Activated CD4-positive, alpha-beta T cell treated with anti-CD3 and anti-CD28 coated beads, Interleukin-2, amount 50 U/mL, for 4 hours (primary cell): ENCODE measurements around the gene TELO2.
"Not testable (repeated sequence)": the region's sequence is repeated elsewhere in the genome, so short reads cannot be mapped to it uniquely, and the experiment has no call there.

Experiments
- DNase-seq, 2 experiments: peaks; one replicate each; pipeline ENCODE4 v3.0.0-alpha.2; 2020

TELO2 gene

GRCh38 chr16:1458336-1458976 lies 34.7 kb upstream of the TELO2 start:
- no peak for DNase-seq

- DNase-seq: no peak
Observed at GRCh38 chr16:1458977-1459341, 34.2 kb upstream of the TELO2 start.

- DNase-seq: no peak
Observed at GRCh38 chr16:1459967-1460366, 33.2 kb upstream of the TELO2 start.

GRCh38 chr16:1460602-1461138 lies 32.5 kb upstream of the TELO2 start:
- no peak for DNase-seq

GRCh38 chr16:1461146-1461545 lies 32.0 kb upstream of the TELO2 start:
- no peak for DNase-seq

GRCh38 chr16:1464196-1464893 lies 28.8 kb upstream of the TELO2 start:
- no peak for DNase-seq

- DNase-seq: no peak
Observed at GRCh38 chr16:1464894-1465566, 28.1 kb upstream of the TELO2 start.

GRCh38 chr16:1465567-1465915 lies 27.6 kb upstream of the TELO2 start:
- DNase-seq: no peak

- no peak for DNase-seq
Observed at GRCh38 chr16:1466054-1466453, 27.1 kb upstream of the TELO2 start.

GRCh38 chr16:1466968-1467521 lies 26.1 kb upstream of the TELO2 start:
- DNase-seq: no peak

GRCh38 chr16:1468426-1468810 lies 24.7 kb upstream of the TELO2 start:
- DNase-seq: no peak

GRCh38 chr16:1469141-1469540 lies 24.0 kb upstream of the TELO2 start:
- not testable (repeated sequence) for DNase-seq

GRCh38 chr16:1469693-1470201 lies 23.4 kb upstream of the TELO2 start:
- DNase-seq: no peak

- no peak for DNase-seq
Observed at GRCh38 chr16:1470481-1471251, 22.5 kb upstream of the TELO2 start.

GRCh38 chr16:1471569-1472194 lies 21.5 kb upstream of the TELO2 start:
- no peak for DNase-seq

GRCh38 chr16:1472974-1473373 lies 20.2 kb upstream of the TELO2 start:
- no peak for DNase-seq

- no peak for DNase-seq
Observed at GRCh38 chr16:1474082-1474795, 18.9 kb upstream of the TELO2 start.

GRCh38 chr16:1474796-1475551 lies 18.2 kb upstream of the TELO2 start, which contains the start of gene CLCN7:
CLCN7 (minus strand) TSS chr16:1475028; CDS start chr16:1474974, 54 bp downstream.
- peak; percentile 76 to 80 for DNase-seq

GRCh38 chr16:1475552-1476114 lies 17.5 kb upstream of the TELO2 start:
- no peak for DNase-seq

- no peak for DNase-seq
Observed at GRCh38 chr16:1477033-1477432, 16.1 kb upstream of the TELO2 start.
